ENCODE data around the gene TMEM170B. TPM values are rescaled to one million over a fixed set of nuclear protein-coding genes. Genes with fewer than 3 reads are reported as not detected.

The TMEM170B gene
- total and polyA plus RNA-seq, 9 of the 15 experiments (the other 6 are each of a cell fraction or from before 2014, with no cell fraction given) = 0.03 to 0.11 (median 0.07) TPM

DNA sequence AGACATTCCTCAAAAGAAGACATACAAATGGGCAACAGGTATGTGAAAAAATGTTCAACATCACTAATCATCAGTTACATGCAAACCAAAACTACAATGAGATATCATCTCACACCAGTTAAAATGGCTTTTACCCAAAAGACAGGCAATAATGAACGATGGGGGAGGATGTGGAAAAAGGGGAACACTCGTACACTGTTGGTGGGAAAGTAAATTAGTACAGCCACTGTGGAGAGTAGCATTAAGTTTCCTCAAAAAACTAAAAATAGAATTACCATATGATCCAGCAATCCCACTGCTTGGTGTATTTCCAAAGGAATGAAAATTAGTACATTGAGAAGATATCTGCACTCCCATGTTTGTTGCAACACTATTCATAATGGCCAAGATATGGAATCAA is 8.6 kb upstream of the TMEM170B start (continued):
- TF ChIP-seq, protein P1, sequence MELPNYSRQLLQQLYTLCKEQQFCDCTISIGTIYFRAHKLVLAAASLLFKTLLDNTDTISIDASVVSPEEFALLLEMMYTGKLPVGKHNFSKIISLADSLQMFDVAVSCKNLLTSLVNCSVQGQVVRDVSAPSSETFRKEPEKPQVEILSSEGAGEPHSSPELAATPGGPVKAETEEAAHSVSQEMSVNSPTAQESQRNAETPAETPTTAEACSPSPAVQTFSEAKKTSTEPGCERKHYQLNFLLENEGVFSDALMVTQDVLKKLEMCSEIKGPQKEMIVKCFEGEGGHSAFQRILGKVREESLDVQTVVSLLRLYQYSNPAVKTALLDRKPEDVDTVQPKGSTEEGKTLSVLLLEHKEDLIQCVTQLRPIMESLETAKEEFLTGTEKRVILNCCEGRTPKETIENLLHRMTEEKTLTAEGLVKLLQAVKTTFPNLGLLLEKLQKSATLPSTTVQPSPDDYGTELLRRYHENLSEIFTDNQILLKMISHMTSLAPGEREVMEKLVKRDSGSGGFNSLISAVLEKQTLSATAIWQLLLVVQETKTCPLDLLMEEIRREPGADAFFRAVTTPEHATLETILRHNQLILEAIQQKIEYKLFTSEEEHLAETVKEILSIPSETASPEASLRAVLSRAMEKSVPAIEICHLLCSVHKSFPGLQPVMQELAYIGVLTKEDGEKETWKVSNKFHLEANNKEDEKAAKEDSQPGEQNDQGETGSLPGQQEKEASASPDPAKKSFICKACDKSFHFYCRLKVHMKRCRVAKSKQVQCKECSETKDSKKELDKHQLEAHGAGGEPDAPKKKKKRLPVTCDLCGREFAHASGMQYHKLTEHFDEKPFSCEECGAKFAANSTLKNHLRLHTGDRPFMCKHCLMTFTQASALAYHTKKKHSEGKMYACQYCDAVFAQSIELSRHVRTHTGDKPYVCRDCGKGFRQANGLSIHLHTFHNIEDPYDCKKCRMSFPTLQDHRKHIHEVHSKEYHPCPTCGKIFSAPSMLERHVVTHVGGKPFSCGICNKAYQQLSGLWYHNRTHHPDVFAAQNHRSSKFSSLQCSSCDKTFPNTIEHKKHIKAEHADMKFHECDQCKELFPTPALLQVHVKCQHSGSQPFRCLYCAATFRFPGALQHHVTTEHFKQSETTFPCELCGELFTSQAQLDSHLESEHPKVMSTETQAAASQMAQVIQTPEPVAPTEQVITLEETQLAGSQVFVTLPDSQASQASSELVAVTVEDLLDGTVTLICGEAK (IDR thresholded peaks at IDR 0.05) = no peak
- TF ChIP-seq, protein P1 (CRISPR knock-in tag; IDR thresholded peaks at IDR 0.05) = no peak

All from K562 (cell line).